Myocyte (in vitro differentiated cells): ENCODE measurements around the gene DACH2. TPM values are rescaled to one million over a fixed set of nuclear protein-coding genes. Genes with fewer than 3 reads are reported as not detected.

Experiments used
- DNase-seq: peaks from one replicate; pipeline ENCODE4 v3.0.0-alpha.2; 2012; ENCODE audit warnings: low read depth
- total RNA-seq: library from RNA; depleted of rRNA; stranded (reverse); fragments of >200 nt; gene quantifications from 2 replicates; pipeline ENCODE4 v1.2.3, GENCODE V29; 2014

Gene DACH2
- total RNA-seq, 1 donor from 2014 or later = not detected

- no peak for DNase-seq
Measured at GRCh38 chrX:86747091-86747490, 598.8 kb downstream of the DACH2 start.

GRCh38 chrX:86805241-86805640 lies 657.0 kb downstream of the DACH2 start:
- no peak for DNase-seq

- DNase-seq = no peak
Measured at GRCh38 chrX:86806786-86807185, 658.5 kb downstream of the DACH2 start.

DNA sequence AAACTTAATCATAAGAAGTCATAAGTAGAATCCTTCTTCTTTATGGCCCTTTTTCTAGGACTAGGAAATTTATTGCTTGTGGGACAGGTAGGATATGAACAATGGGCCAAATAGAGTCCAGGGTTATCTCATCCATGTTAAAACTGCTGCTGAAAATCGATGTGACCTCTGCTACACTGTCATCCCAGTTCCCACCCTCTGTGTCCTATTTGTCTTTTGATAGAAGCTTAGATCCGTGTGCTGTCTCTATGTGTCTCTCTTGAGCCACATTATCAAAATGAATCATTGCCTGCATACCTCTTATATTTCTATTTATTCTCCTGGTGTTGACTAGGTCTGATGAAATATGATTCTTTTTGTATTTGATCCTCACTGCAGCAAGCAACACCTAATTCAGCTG lies 661.4 kb downstream of the DACH2 start:
- no peak for DNase-seq

GRCh38 chrX:86829786-86830185 lies 681.5 kb downstream of the DACH2 start:
- DNase-seq = no peak

- DNase-seq = no peak
Measured at GRCh38 chrX:86830685-86831084, 682.4 kb downstream of the DACH2 start.

DNA sequence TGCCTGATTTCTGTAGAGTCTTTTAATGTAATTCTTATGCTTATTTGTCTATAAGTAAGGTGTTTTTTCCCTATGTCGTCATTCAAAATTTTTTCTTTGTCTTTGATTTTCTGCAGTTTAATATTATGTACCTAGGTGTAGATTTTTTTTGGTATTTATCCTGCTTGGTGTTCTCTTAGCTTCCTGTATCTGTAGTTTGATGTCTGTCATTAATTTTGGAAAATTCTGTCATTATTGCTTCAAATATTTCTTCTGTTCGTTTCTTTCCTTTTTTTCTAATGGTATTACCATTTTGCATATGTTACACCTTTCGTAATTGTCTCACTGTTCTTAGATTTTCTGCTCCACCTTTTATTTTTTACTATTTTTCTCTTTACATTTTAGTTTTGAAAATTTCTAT lies 696.9 kb downstream of the DACH2 start:
- no peak for DNase-seq

Other genes with a start within 250 kb of the DACH2 start
- gene CHM, start 100.9 kb upstream of the DACH2 start, total RNA-seq = 20.4 and 22.5 TPM in 2 replicates